ENCODE data around the gene EEA1. TPM values are rescaled to one million over a fixed set of nuclear protein-coding genes. Genes with fewer than 3 reads are reported as not detected.

EEA1 gene
- total and polyA plus RNA-seq, 2 of the 8 experiments (the other 6 are each of a cell fraction or from before 2014, with no cell fraction given) = 1.0 to 18.8 TPM

DNA sequence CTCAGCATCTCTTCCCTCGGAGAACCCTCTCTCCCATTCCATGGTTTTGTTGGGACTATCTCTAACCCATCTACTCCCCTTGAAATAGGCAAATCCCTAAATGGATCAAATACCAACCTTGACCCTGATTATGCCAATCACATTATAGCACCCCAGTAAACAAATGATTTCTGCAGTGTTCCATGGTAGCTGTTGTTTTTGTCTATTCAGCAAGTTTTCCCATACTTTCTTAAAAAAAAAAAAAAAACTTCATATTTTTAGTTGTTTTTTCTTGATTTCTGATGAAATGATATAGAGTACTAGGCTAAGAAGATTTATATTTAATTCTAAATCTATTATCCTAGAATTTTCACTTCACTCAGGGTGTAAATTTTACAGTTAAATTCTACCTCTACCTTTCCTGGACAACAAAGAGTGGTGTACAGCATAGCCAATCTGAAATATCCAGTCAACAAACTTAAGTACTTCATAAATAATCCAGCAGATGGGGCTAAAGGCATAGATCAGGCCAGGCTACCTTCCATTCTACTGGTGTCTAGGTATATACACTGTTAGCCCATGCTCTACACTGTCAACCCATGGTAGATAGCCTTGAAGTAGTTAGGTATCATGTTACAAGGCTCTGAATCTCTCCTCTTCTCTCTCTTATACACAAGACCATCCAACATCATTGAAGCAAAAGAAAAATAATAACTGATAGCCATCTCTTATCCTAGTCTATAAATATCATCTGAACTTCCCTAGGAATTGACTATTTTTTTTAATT lies 144.1 kb downstream of the EEA1 start:
- Histone ChIP-seq H3K4me3 (ENCODE audit: extremely low read depth in 1 of 4, insufficient read depth in 2 of 4, low read depth in 3 of 4, low read length in 4 of 4) (no peak overlapping the region), H3K56ac (replicated peaks; ENCODE audit: insufficient read length, low read depth, low read length) (no peak overlapping the region), H4K5ac (ENCODE audit: insufficient read length, low read depth, low read length) (no peak overlapping the region), H3K79me1 (ENCODE audit: low read depth, low read length) (no peaks in the 10 kb centered on the region), H4K91ac (replicated peaks; ENCODE audit: insufficient read length, low read length) (no peak overlapping the region), H2BK12ac (ENCODE audit: low read depth, low read length) (no peak overlapping the region), H3K23me2 (ENCODE audit: low read depth, low read length) (no peaks in the 10 kb centered on the region), H3K9me3 (ENCODE audit: insufficient read depth in 2 of 2, low read depth in 1 of 2, low read length in 1 of 2) (no peaks in the 10 kb centered on the region), H3K4me1 (replicated peaks in 1 of 4; ENCODE audit: control insufficient read depth in 3 of 4, insufficient read depth in 4 of 4, low read length in 3 of 4) (no peaks in the 10 kb centered on the region; a peak in 1 of 7 replicates), H3K18ac (ENCODE audit: extremely low read depth, low read length) (no peak overlapping the region), H3K36me3 (ENCODE audit: control insufficient read depth in 2 of 4, insufficient read depth in 4 of 4, low read length in 3 of 4) (no peaks in the 10 kb centered on the region; a peak in 1 of 8 replicates), H3K27ac (ENCODE audit: low read depth, low read length) (no peak overlapping the region), H3K9ac (replicated peaks in 1 of 4; ENCODE audit: extremely low read depth in 1 of 4, low read depth in 3 of 4, low read length in 3 of 4) (no peak overlapping the region), H3K4ac (replicated peaks; ENCODE audit: insufficient read length, low read depth, low read length) (no peak overlapping the region), H3K79me2 (ENCODE audit: control insufficient read depth in 1 of 2, insufficient read depth in 2 of 2, low read length in 2 of 2) (no peaks in the 10 kb centered on the region), H2BK5ac (ENCODE audit: low read depth, low read length) (no peak overlapping the region), H2BK20ac (ENCODE audit: low read length) (no peak overlapping the region), H4K8ac (ENCODE audit: extremely low read depth, insufficient read depth, low read length) (no peak overlapping the region), H3K23ac (ENCODE audit: insufficient read length) (no peak overlapping the region), H2AK5ac (ENCODE audit: low read depth, low read length) (no peak overlapping the region), H3K14ac (ENCODE audit: insufficient read length) (no peak overlapping the region), H2AFZ (ENCODE audit: low read length) (no peak overlapping the region), H3K4me2 (ENCODE audit: insufficient read depth in 1 of 2, low read depth in 2 of 2, low read length in 2 of 2) (no peak overlapping the region), H2BK15ac (ENCODE audit: low read length) (no peak overlapping the region), H4K20me1 (replicated peaks in 1 of 2; ENCODE audit: control insufficient read depth in 1 of 2, insufficient read depth in 2 of 2, low read length in 2 of 2) (no peaks in the 10 kb centered on the region), H3K27me3 (replicated peaks in 1 of 4; ENCODE audit: control insufficient read depth in 3 of 4, extremely low read depth in 1 of 4, insufficient read depth in 3 of 4, low read length in 3 of 4) (no peaks in the 10 kb centered on the region), H2BK120ac (replicated peaks; ENCODE audit: low read depth, low read length) (no peak overlapping the region)
- FAIRE-seq (peak; percentile 85), DNase-seq (ENCODE audit: low read depth in 1 of 2, low spot score in 2 of 2) (peak in 1 of 2 experiments; percentile 19)
- 74% methylated on average over 1 of the region's 1 CpG; no CpG with 5 or more reads in 1 of the 2 experiments for whole genome bisulfite sequencing, 2 experiments (ENCODE audit: extremely low coverage in 1 of 2, insufficient coverage in 1 of 2, insufficient read length in 1 of 2, insufficient replicate concordance in 2 of 2, low coverage in 1 of 2, low lambda C conversion rate in 2 of 2, missing lambda C conversion rate in 1 of 2)
- CTCF ChIA-PET (ENCODE audit: partially characterized antibody) = interaction anchor here (0.6 to 2.0 kb wide), 25 partner anchors 10 to 1175 kb away, joined by 3 to 13 read pairs (median 4); partner anchors contain the start of gene EEA1
- POLR2A ChIA-PET (ENCODE audit: partially characterized antibody) = no interaction called here
- TF ChIP-seq, protein P1, sequence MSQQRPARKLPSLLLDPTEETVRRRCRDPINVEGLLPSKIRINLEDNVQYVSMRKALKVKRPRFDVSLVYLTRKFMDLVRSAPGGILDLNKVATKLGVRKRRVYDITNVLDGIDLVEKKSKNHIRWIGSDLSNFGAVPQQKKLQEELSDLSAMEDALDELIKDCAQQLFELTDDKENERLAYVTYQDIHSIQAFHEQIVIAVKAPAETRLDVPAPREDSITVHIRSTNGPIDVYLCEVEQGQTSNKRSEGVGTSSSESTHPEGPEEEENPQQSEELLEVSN (IDR thresholded peaks at IDR 0.05) = no peak
- TF ChIP-seq SP2 (IDR thresholded peaks at IDR 0.05; ENCODE audit: low read length) = no peak
- TF ChIP-seq FOSL1 (IDR thresholded peaks at IDR 0.05; ENCODE audit: insufficient read depth, low read depth, low read length) = no peak
- TF ChIP-seq SIRT6 (IDR thresholded peaks at IDR 0.05; ENCODE audit: low read length) = no peak
- TF ChIP-seq EP300 (IDR thresholded peaks at IDR 0.05; ENCODE audit: borderline replicate concordance in 1 of 2, low read depth in 2 of 2, low read length in 2 of 2) = no peak
- no peak for TF ChIP-seq JUN (IDR thresholded peaks at IDR 0.05; ENCODE audit: low read depth, low read length)
- TF ChIP-seq POU5F1 (IDR thresholded peaks at IDR 0.05; ENCODE audit: low read depth, low read length) = no peak
- TF ChIP-seq SIX5 (IDR thresholded peaks at IDR 0.05; ENCODE audit: low read depth, low read length) = no peak
- no peak for TF ChIP-seq TBP (IDR thresholded peaks at IDR 0.05; ENCODE audit: low read depth, low read length)
- TF ChIP-seq POLR2AphosphoS5 (IDR thresholded peaks at IDR 0.05; ENCODE audit: low read depth, low read length) = no peak
- no peak for TF ChIP-seq HDAC2 (IDR thresholded peaks at IDR 0.05; ENCODE audit: borderline replicate concordance in 1 of 2, low read depth in 2 of 2, low read length in 2 of 2)
- no peak for TF ChIP-seq CHD2 (IDR thresholded peaks at IDR 0.05; ENCODE audit: low read length)
- TF ChIP-seq KDM4A (IDR thresholded peaks at IDR 0.05; ENCODE audit: low read depth, low read length, severe bottlenecking) = no peak

Data from H1 (cell line).